HAP-1 (cell line): ENCODE results near the gene SLC10A4.
A peak's percentile ranks its signal among the peaks of the same experiment; 100 is the strongest.
"Not testable (repeated sequence)": the region's sequence is repeated elsewhere in the genome, so short reads cannot be mapped to it uniquely, and the experiment has no call there.

Experiments
- DNase-seq, 2 experiments: peaks; one replicate each; pipeline ENCODE4 v3.0.0-alpha.2; 2016 to 2020; ENCODE audit warnings: low spot score in 2 of 2
- H3K27me3 ChIP-seq: fragments of 250-450 bp; sonication (Bioruptor Pico); 2 replicates; pipeline ENCODE4 v1.5.1; 2020; ENCODE audit warnings: low read depth, mild to moderate bottlenecking, moderate library complexity
- H3K36me3 ChIP-seq: fragments of 250-450 bp; sonication (Bioruptor Pico); replicated peaks from 2 replicates; pipeline ENCODE4 v1.5.1; 2020; ENCODE audit warnings: mild to moderate bottlenecking
- H3K4me1 ChIP-seq: fragments of 250-450 bp; sonication (Bioruptor Pico); 2 replicates; pipeline ENCODE4 v1.5.1; 2020; ENCODE audit warnings: mild to moderate bottlenecking
- H3K4me3 ChIP-seq: fragments of 250-450 bp; sonication (Bioruptor Pico); 2 replicates; pipeline ENCODE4 v1.5.1; 2020; ENCODE audit warnings: mild to moderate bottlenecking, moderate library complexity
- H3K9me3 ChIP-seq: fragments of 250-450 bp; sonication (Bioruptor Pico); 2 replicates; pipeline ENCODE4 v1.5.1; 2020; ENCODE audit warnings: mild to moderate bottlenecking, moderate library complexity
- in situ Hi-C: fragments of 300-500 bp; cut with MboI; formaldehyde crosslinking; loops from 3 replicates; pipeline ENCODE4 v1.14.3; 2020; ENCODE audit warnings: low sequenced_read_pairs, inconsistent platforms, mixed read lengths

Gene SLC10A4, protein sequence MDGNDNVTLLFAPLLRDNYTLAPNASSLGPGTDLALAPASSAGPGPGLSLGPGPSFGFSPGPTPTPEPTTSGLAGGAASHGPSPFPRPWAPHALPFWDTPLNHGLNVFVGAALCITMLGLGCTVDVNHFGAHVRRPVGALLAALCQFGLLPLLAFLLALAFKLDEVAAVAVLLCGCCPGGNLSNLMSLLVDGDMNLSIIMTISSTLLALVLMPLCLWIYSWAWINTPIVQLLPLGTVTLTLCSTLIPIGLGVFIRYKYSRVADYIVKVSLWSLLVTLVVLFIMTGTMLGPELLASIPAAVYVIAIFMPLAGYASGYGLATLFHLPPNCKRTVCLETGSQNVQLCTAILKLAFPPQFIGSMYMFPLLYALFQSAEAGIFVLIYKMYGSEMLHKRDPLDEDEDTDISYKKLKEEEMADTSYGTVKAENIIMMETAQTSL

DNA sequence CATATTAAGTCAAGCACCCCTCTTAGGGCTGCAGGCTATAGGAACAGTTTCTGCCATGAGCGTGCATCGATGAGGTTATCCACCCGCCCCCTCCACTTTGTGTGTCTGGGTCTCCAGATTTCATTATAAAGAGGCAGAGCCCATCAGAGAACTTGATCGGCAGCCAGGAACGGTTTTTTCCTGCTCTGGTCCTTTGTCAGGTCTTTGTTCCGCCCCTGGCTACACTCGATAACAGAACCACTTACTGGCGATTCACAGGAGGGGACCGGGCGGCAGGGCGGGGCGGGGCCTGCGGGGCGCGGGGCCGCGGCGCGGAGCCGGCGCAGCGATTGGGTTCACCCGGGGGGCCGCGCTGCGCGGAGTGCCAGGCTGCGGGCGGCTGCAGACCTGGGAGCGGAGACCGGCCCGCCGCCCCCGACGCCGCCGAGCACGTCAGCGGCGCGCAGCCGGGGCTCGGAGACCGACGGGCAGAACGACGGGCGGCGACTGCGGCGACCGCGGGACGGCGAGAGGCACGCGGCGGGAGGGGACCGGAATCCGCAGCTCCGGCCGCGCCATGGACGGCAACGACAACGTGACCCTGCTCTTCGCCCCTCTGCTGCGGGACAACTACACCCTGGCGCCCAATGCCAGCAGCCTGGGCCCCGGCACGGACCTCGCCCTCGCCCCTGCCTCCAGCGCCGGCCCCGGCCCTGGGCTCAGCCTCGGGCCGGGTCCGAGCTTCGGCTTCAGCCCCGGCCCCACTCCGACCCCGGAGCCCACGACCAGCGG, at the start of gene SLC10A4:
Gene SLC10A4 (plus strand): TSS at position 338 of the 771 bp plus-strand sequence. CDS start 219 bp downstream, at position 557.
- H3K4me1 ChIP-seq, result peaks cover 4% of the 10 kb centered on the region; the same call in 1 of the 2 replicates
- no peaks in the 10 kb centered on the region for H3K27me3 ChIP-seq
- peaks cover 9% of the 10 kb centered on the region for H3K36me3 ChIP-seq
- H3K4me3 ChIP-seq, result peak within 1 kb of the TSS; percentile 47
- H3K9me3 ChIP-seq, result no peaks in the 10 kb centered on the region
- peak; percentile 83 to 84 for DNase-seq
- in situ Hi-C loops, result no loop called here

DNA sequence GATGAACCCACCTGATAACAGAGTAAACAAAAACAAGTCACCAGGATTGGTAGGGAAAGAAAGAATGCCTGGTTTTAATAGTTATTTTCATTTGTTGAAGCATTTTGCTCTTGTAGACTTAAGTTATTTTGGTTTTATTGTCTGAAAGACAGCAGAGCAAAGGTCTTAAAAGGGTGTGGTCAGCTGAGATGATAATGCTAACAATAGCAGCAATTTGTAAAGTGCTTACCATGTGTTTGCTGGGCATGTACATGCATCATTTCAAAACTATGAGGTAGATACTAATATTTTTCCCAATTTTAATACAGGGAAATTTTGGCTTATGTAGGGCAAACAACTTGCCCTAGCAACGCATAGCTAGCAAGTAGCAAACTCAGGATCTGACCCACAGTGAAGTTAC, 46.8 kb upstream of the SLC10A4 start:
- Histone ChIP-seq H3K36me3 (no peaks in the 10 kb centered on the region), H3K9me3 (no peaks in the 10 kb centered on the region), H3K4me1 (no peaks in the 10 kb centered on the region; the same call in 1 of the 2 replicates), H3K4me3 (no peak overlapping the region), H3K27me3 (no peaks in the 10 kb centered on the region)
- DNase-seq, result peak in 1 of 2 experiments; percentile 17
- in situ Hi-C loops, result no loop called here

DNA sequence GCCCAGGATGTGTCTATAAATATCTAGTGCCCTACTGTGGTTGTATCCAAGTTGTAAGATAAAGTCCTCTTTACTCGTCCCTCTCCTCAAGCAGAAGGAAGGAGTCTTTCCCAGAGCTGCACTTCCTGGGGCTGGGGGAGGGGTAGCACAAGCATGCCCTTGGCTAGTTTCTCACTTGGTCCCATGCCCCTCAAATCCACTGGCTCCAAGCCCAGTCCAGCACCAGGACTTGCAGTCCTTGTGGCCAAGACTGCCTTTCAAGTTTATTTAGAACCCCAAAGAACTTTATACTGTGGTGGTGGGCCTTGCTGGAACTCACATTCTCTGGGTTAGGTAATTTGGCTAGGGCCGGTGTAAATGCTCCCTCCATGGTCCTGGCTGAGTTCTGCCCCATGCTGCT, 43.2 kb upstream of the SLC10A4 start:
- no peak overlapping the region for H3K4me3 ChIP-seq
- DNase-seq, result no peak
- in situ Hi-C loops, result no loop called here
- no peaks in the 10 kb centered on the region for H3K27me3 ChIP-seq
- H3K9me3 ChIP-seq, result no peaks in the 10 kb centered on the region
- H3K4me1 ChIP-seq, result no peaks in the 10 kb centered on the region; the same call in 1 of the 2 replicates
- no peaks in the 10 kb centered on the region for H3K36me3 ChIP-seq

DNA sequence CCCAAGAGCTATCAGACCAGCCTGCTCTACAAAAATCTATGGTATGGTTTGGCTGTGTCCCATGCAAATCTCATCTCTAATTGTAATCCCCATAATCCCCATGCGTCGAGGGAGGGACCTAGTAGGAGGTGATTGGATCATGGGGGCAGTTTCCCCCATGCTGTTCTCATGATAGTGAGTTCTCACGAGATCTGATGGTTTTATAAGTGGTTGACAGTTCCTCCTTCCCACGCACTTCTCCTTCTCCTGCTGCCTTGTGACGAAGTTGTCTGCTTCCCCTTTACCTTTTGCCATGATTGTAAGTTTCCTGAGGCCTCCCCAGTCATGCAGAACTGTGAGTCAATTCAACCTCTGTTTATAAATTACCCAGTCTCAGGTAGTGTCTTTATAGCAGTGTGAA, 42.2 kb upstream of the SLC10A4 start:
- H3K9me3 ChIP-seq, DNase-seq, H3K4me3 ChIP-seq, in situ Hi-C loops, H3K36me3 ChIP-seq, H3K27me3 ChIP-seq, H3K4me1 ChIP-seq: not testable (repeated sequence)

DNA sequence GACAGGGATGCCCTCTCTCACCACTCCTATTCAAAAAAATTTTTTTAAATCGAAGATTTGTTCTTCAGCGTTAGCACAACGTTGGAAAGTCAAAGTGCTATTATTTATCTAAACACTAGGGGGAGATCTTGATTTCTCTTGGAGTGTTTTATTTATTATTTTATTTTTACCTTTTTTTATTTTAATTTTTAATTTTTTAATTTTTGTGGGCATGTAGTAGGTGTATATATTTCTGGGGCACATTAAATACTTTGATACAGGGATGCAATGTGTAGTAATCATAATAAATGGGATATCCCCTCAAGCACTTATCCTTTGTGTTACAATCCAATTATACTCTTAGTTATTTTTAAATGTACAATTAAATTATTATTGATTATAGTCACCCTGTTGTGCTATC, 37.4 kb upstream of the SLC10A4 start:
- H3K27me3 ChIP-seq, result no peaks in the 10 kb centered on the region
- in situ Hi-C loops, result no loop called here
- peak in 1 of 2 experiments; percentile 35 for DNase-seq
- no peaks in the 10 kb centered on the region for H3K4me1 ChIP-seq
- H3K9me3 ChIP-seq, result no peaks in the 10 kb centered on the region
- no peak overlapping the region for H3K4me3 ChIP-seq
- no peaks in the 10 kb centered on the region for H3K36me3 ChIP-seq

DNA sequence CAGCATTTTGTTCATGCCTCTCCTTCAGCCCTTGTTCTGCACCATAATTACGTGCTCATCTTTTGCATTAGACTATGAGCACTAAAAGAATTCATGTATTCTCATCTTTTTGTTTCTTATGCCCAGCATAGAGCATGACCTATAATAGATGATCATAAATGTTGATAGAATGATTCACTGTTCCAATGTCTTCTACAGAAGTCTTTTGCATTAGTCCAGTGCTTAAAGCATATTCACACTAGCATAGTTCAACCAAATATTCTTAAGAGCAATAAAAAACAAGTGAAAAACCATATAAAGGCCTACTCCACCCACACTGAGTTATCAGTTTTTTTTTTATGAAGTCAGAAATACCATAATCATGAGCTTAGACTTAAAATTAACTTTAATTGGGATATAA, 36.5 kb upstream of the SLC10A4 start:
- Histone ChIP-seq H3K9me3 (no peaks in the 10 kb centered on the region), H3K27me3 (no peaks in the 10 kb centered on the region), H3K36me3 (no peaks in the 10 kb centered on the region), H3K4me3 (no peak overlapping the region), H3K4me1 (no peaks in the 10 kb centered on the region)
- DNase-seq, result no peak
- in situ Hi-C loops, result no loop called here

DNA sequence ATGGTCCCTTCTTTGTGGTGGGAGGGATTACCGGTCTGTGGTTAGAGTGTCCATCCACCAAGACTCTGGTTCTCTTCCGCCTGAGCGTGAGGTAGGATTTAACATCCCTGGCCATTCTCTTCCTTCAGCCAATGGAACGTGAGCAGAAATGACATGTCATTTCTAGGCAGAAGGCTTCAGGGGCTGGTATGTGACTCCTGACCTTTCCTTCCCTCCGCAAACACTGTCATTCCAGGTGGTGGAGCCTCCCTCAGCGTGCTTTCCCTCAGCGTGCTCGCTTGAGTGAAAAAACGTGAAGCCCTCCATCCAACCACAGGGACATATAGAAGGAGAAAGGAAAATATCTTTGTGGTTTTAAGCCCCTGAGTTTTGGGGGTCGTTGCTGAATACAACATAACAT, 34.0 kb upstream of the SLC10A4 start:
- H3K9me3 ChIP-seq, result no peaks in the 10 kb centered on the region
- no peaks in the 10 kb centered on the region for H3K27me3 ChIP-seq
- no peaks in the 10 kb centered on the region for H3K36me3 ChIP-seq
- no peak overlapping the region for H3K4me3 ChIP-seq
- DNase-seq, result no peak
- in situ Hi-C loops, result no loop called here
- no peaks in the 10 kb centered on the region for H3K4me1 ChIP-seq

DNA sequence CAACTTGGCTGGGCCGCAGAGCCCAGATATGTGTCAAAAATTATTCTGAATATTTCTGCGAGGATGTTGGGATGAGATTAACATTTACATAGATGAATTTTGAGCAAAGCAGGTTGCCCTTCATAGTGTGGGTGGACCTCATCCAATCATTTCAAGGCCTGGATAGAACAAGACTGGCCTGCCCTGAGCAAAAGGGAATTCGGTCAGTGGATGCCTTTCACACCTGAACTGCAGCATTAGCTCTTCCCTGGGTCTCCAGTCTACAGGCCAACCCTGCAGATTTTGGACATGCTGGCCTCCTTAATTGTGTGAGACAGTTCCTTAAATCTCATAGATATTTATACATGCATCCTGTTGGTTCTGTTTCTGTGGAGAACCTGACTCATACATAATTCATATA, 32.4 kb upstream of the SLC10A4 start:
- no peaks in the 10 kb centered on the region for H3K27me3 ChIP-seq
- H3K36me3 ChIP-seq, result no peaks in the 10 kb centered on the region
- H3K4me1 ChIP-seq, result no peaks in the 10 kb centered on the region
- no peak for DNase-seq
- in situ Hi-C loops, result loop anchor here (25.0 kb wide), 1 partner anchor 512 kb away; no protein-coding TSS in a partner anchor
- H3K4me3 ChIP-seq, result no peak overlapping the region
- H3K9me3 ChIP-seq, result no peaks in the 10 kb centered on the region

DNA sequence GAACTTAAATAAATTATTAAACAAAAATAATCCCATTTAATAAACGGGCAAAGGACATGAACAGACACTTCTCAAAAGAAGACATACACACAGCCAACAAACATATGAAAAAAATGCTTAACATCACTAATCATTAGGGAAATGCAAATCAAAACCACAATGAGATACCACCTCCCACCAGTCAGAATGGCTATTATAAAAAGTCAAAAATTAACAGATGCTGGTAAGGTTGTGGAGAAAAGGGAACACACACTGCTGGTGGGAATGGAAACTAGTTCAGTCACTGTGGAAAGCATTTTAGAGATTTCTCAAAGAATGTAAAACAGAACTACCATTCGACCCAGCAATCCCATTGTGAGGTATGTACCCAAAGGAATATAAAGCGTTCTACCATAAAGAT, 31.5 kb upstream of the SLC10A4 start:
- not testable (repeated sequence) for H3K4me1 ChIP-seq, H3K36me3 ChIP-seq, DNase-seq, H3K9me3 ChIP-seq, H3K4me3 ChIP-seq, H3K27me3 ChIP-seq
- in situ Hi-C loops, result loop anchor here (25.0 kb wide), 1 partner anchor 511 kb away; no protein-coding TSS in a partner anchor

DNA sequence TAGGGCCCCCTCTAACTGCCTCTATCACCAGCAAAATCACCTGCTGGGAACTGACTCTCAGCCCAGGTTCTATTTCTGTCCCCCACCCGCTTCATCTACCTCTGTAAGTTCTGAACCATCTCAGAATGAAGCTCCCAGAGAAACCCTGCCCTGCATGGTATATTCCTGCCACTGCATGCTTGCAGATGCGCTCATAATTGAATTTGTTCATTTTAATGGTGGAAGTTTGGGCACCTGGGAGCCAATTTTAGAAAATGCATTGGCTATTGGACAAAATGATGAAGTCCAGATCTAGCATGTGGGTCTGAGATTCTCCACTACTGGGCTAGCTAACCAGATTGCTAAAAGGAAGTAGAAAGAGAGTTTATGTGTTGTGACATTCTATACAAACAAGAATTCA, 28.6 kb upstream of the SLC10A4 start:
- no peaks in the 10 kb centered on the region for H3K36me3 ChIP-seq
- in situ Hi-C loops, result loop anchor here (25.0 kb wide), 1 partner anchor 508 kb away; no protein-coding TSS in a partner anchor
- no peaks in the 10 kb centered on the region for H3K9me3 ChIP-seq
- H3K27me3 ChIP-seq, result no peaks in the 10 kb centered on the region
- H3K4me3 ChIP-seq, result no peak overlapping the region
- H3K4me1 ChIP-seq, result no peaks in the 10 kb centered on the region
- DNase-seq, result no peak

DNA sequence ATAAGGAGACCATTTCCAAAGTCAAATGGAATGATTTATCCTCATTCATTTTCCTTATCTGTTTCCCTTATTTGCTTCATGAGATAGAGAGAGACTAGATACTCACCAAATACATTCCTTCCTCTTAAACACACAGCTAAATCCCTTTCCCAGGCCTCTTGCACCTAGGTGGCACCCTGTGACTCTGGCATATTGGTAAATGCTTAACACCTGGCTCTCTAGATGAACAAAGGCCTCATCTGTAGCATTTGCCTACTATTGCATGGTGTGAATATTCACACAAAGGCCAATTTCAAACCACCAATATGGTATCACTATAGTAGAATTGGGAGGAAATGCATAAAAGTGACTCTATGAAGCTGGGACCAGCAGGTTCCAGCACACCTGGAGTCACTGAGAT, 22.1 kb upstream of the SLC10A4 start:
- no peaks in the 10 kb centered on the region for H3K36me3 ChIP-seq
- in situ Hi-C loops, result loop anchor here (25.0 kb wide), 1 partner anchor 501 kb away; no protein-coding TSS in a partner anchor
- no peaks in the 10 kb centered on the region for H3K4me1 ChIP-seq
- H3K9me3 ChIP-seq, result no peaks in the 10 kb centered on the region
- DNase-seq, result no peak
- no peak overlapping the region for H3K4me3 ChIP-seq
- H3K27me3 ChIP-seq, result no peaks in the 10 kb centered on the region

DNA sequence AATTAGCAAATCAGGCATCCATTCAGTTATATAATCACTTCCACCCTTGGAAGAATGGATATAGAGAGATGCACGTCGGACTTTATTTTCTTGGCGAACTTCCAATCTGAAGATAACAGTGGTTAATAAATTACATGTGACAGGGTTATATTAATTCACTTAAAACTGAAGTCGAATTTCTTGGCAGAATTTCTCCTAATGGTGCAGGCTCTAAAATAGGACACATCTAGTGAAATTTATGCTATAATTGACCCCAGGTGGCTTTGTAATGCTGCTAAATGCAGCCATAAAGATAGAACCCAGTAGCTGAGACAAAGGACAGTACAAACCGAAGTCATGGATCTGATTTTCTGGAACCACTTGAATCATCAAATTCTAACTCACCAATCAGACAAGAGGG, 20.8 kb upstream of the SLC10A4 start:
- Histone ChIP-seq H3K36me3 (no peaks in the 10 kb centered on the region), H3K9me3 (no peaks in the 10 kb centered on the region), H3K4me1 (no peaks in the 10 kb centered on the region), H3K4me3 (no peak overlapping the region), H3K27me3 (no peaks in the 10 kb centered on the region)
- DNase-seq, result no peak
- in situ Hi-C loops, result loop anchor here (25.0 kb wide), 1 partner anchor 500 kb away; no protein-coding TSS in a partner anchor

DNA sequence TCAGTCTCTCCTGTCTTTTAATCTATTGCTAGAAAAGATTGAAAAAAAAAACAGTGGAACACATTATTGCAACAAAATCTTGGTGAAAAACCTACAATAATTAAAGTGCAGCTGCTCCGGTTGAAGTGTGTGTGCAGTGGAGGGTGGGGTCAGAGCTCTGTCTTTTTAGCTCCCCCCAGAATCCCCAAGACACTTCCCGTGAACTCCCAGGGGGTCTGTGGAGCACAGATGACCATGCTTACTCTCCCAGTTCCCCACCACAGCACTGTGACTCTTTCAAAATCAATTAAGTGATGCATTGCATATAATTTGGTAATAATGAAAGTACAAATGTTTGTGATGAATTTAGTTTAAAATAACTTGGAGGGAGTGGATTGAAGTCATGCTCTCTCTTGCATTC, 15.7 kb upstream of the SLC10A4 start:
- DNase-seq, result no peak
- in situ Hi-C loops, result loop anchor here (25.0 kb wide), 1 partner anchor 495 kb away; no protein-coding TSS in a partner anchor
- Histone ChIP-seq H3K4me3 (no peak overlapping the region), H3K9me3 (no peaks in the 10 kb centered on the region), H3K4me1 (no peaks in the 10 kb centered on the region), H3K27me3 (no peaks in the 10 kb centered on the region), H3K36me3 (no peaks in the 10 kb centered on the region)

DNA sequence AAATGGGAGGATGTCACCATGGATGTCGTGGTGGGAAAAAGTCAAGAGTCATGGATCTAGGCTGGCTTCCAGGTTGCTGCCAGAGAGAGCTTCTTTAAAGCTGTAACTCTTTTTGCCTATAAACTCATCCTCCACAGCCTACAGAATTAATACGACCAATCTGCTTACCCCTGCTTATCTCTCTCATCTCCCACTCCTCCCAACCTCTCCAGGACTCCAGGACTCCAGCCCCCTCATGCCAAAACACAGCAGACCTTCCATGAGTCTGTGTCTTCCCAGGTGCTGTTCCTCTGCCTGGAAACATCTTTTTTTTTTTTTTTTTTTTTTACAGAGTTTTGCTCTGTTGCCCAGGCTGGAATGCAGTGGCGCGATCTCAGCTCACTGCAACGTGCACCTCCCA, 15.3 kb upstream of the SLC10A4 start:
- Histone ChIP-seq H3K36me3 (no peaks in the 10 kb centered on the region), H3K4me3 (no peak overlapping the region), H3K27me3 (no peaks in the 10 kb centered on the region), H3K9me3 (no peaks in the 10 kb centered on the region), H3K4me1 (no peaks in the 10 kb centered on the region)
- in situ Hi-C loops, result loop anchor here (25.0 kb wide), 1 partner anchor 494 kb away; no protein-coding TSS in a partner anchor
- no peak for DNase-seq
